Smooth muscle cell (in vitro differentiated cells): Measurements from ENCODE around the gene LAMC3. TPM values are rescaled to one million over a fixed set of nuclear protein-coding genes. Genes with fewer than 3 reads are reported as not detected.

Source experiments
- DNase-seq: peaks from one replicate; lab custom pipeline; 2025; ENCODE audit not compliant: unreplicated experiment; lab: John Stamatoyannopoulos, UW
- H2AFZ ChIP-seq: fragments of 200-600 bp; sonication (generic); 2 replicates; pipeline ENCODE4 v1.6.0; 2016; ENCODE audit warnings: antibody characterized with exemption, low read depth, mild to moderate bottlenecking
- H3F3A ChIP-seq: fragments of 200-600 bp; sonication (generic); 2 replicates; pipeline ENCODE4 v1.6.0; 2017; ENCODE audit warnings: antibody characterized with exemption, low read depth
- H3K27ac ChIP-seq: fragments of 200-600 bp; sonication (generic); 2 replicates; pipeline ENCODE4 v1.5.1; 2016; ENCODE audit warnings: low read depth, mild to moderate bottlenecking
- H3K27me3 ChIP-seq: fragments of 200-600 bp; sonication (generic); 2 replicates; pipeline ENCODE4 v1.6.1; 2016; ENCODE audit warnings: low read depth, mild to moderate bottlenecking
- H3K36me3 ChIP-seq: fragments of 200-600 bp; sonication (generic); 2 replicates; pipeline ENCODE4 v1.5.1; 2016; ENCODE audit warnings: low read depth
- H3K4me1 ChIP-seq: fragments of 200-600 bp; sonication (generic); 2 replicates; pipeline ENCODE4 v1.5.1; 2016; ENCODE audit warnings: low read depth
- H3K4me2 ChIP-seq: fragments of 200-600 bp; sonication (generic); 2 replicates; pipeline ENCODE4 v1.6.0; 2016; ENCODE audit warnings: mild to moderate bottlenecking
- H3K4me3 ChIP-seq: fragments of 200-600 bp; sonication (generic); 2 replicates; pipeline ENCODE4 v1.5.1; 2016; ENCODE audit warnings: mild to moderate bottlenecking
- H3K79me2 ChIP-seq: fragments of 200-600 bp; sonication (generic); 2 replicates; pipeline ENCODE4 v1.6.0; 2016; ENCODE audit warnings: low read depth, mild to moderate bottlenecking
- H3K9ac ChIP-seq: fragments of 200-600 bp; sonication (generic); 2 replicates; pipeline ENCODE4 v1.6.0; 2016; ENCODE audit warnings: low read depth
- H3K9me3 ChIP-seq: fragments of 200-600 bp; sonication (generic); replicated peaks from 2 replicates; pipeline ENCODE4 v1.5.1; 2016; ENCODE audit warnings: low read depth
- H4K20me1 ChIP-seq: fragments of 200-600 bp; sonication (generic); 2 replicates; pipeline ENCODE4 v1.6.0; 2016; ENCODE audit warnings: low read depth
- CTCF ChIP-seq: fragments of 200-600 bp; sonication (generic); IDR thresholded peaks from 2 replicates; pipeline ENCODE4 v1.5.1; 2017; ENCODE audit warnings: borderline replicate concordance, mild to moderate bottlenecking, antibody characterized with exemption; ENCODE audit not compliant: insufficient read depth, poor library complexity, severe bottlenecking
- WGBS: methylation state at CpG from one replicate; pipeline ENCODE4 v1.1.7; 2016; ENCODE audit warnings: low lambda C conversion rate; 5-methylcytosine and 5-hydroxymethylcytosine counted together
- polyA plus RNA-seq: library from polyadenylated mRNA; unstranded; fragments of >200 nt; fragmentation: Nextera tagmentation; extraction: Ambion mirVana; gene quantifications from 2 replicates; pipeline ENCODE4 v1.2.1, GENCODE V29; 2016
- total RNA-seq: library from RNA; depleted of rRNA; stranded (reverse); fragments of >200 nt; gene quantifications from 2 replicates; pipeline ENCODE4 v1.2.3, GENCODE V29; 2014

LAMC3 gene
- total and polyA plus RNA-seq, 2 experiments from 2014 or later: 21.3 to 72.0 TPM

GRCh38 chr9:131028931-131029573 lies 20.1 kb downstream of the LAMC3 start:
- TF ChIP-seq CTCF: no peak
- H3K4me1 ChIP-seq: no peaks in the 10 kb centered on the region
- H3K27ac ChIP-seq: no peak overlapping the region
- DNase-seq: no peak
- H2AFZ ChIP-seq: no peak overlapping the region
- H3K36me3 ChIP-seq: no peaks in the 10 kb centered on the region
- H3K27me3 ChIP-seq: no peaks in the 10 kb centered on the region
- no peaks in the 10 kb centered on the region for H4K20me1 ChIP-seq
- H3K4me3 ChIP-seq: no peak overlapping the region
- no peaks in the 10 kb centered on the region for H3K79me2 ChIP-seq
- no peak overlapping the region for H3K4me2 ChIP-seq
- WGBS: 87% methylated on average over 14 of the region's 14 CpGs
- no peaks in the 10 kb centered on the region for H3F3A ChIP-seq
- H3K9ac ChIP-seq: no peak overlapping the region
- H3K9me3 ChIP-seq: no peaks in the 10 kb centered on the region

- H2AFZ ChIP-seq: no peak overlapping the region
- no peaks in the 10 kb centered on the region for H3K4me1 ChIP-seq
- no peaks in the 10 kb centered on the region for H3K79me2 ChIP-seq
- no peak overlapping the region for H3K9ac ChIP-seq
- H3F3A ChIP-seq: no peaks in the 10 kb centered on the region
- no peak for DNase-seq
- no peak overlapping the region for H3K4me2 ChIP-seq
- WGBS: 98% methylated on average over 3 of the region's 3 CpGs
- H3K4me3 ChIP-seq: no peak overlapping the region
- H3K9me3 ChIP-seq: no peaks in the 10 kb centered on the region
- H3K27ac ChIP-seq: no peak overlapping the region
- TF ChIP-seq CTCF: no peak
- H4K20me1 ChIP-seq: no peaks in the 10 kb centered on the region
- H3K36me3 ChIP-seq: no peaks in the 10 kb centered on the region
- H3K27me3 ChIP-seq: no peaks in the 10 kb centered on the region
Measured at GRCh38 chr9:131029574-131029952, 20.6 kb downstream of the LAMC3 start.

- H2AFZ ChIP-seq: no peak overlapping the region
- 97% methylated on average over 13 of the region's 13 CpGs for WGBS
- TF ChIP-seq CTCF: no peak
Measured at GRCh38 chr9:131030239-131031004, 21.4 kb downstream of the LAMC3 start.

More at GRCh38 chr9:131030239-131031004, 21.4 kb downstream of the LAMC3 start:
- no peak overlapping the region for H3K4me2 ChIP-seq
- no peak overlapping the region for H3K4me3 ChIP-seq
- H3F3A ChIP-seq: no peaks in the 10 kb centered on the region
- H3K27me3 ChIP-seq: no peaks in the 10 kb centered on the region
- no peaks in the 10 kb centered on the region for H3K4me1 ChIP-seq
- H3K27ac ChIP-seq: no peak overlapping the region
- H3K79me2 ChIP-seq: no peaks in the 10 kb centered on the region
- no peaks in the 10 kb centered on the region for H3K9me3 ChIP-seq
- no peaks in the 10 kb centered on the region for H4K20me1 ChIP-seq
- H3K9ac ChIP-seq: no peak overlapping the region
- no peaks in the 10 kb centered on the region for H3K36me3 ChIP-seq
- no peak for DNase-seq
